HG03045 (cell line): ENCODE data around the gene ANKS1A.
"Not testable (repeated sequence)": the region's sequence is repeated elsewhere in the genome, so short reads cannot be mapped to it uniquely, and the experiment has no call there.

Experiments used
- ATAC-seq: cut with Tn5 transposase; IDR thresholded peaks from one replicate; pipeline ENCODE4 v1.9.1; 2021; ENCODE audit warnings: mild to moderate bottlenecking, moderate library complexity; ENCODE audit not compliant: unreplicated experiment

The ANKS1A gene

DNA sequence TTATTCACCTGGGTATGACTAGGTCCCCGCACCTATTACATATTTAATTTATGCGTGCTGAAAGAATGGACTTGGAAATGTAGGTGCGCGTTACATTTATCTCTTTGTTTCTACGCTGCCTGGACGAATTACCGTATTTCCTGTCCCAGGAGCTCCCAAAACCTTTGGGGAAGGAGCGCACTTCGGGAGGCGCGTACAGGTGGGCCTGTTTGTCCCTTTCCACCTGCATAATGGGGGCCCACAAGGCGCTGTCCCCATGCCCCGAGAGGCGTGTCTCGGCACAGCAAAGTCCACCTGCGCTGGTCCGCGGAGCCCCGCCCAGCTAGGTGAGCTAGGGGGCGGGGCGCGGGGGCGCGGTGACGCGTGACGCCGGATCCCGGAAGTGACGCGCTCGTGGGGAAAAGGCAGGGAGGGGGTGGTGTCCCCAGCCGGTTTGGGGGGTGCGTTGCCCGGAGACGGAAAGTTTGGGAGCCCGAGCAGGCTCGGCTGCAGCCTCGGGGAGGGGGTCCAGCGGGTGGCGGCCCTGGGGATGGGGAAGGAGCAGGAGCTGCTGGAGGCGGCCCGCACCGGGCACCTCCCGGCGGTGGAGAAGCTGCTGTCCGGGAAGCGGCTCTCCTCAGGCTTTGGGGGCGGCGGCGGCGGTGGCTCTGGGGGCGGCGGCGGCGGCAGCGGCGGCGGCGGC, at the start of gene ANKS1A:
Gene ANKS1A (plus strand): TSS at position 382 of the 682 bp plus-strand sequence. CDS start 148 bp downstream, at position 530.
- peak; percentile 65 for ATAC-seq

DNA sequence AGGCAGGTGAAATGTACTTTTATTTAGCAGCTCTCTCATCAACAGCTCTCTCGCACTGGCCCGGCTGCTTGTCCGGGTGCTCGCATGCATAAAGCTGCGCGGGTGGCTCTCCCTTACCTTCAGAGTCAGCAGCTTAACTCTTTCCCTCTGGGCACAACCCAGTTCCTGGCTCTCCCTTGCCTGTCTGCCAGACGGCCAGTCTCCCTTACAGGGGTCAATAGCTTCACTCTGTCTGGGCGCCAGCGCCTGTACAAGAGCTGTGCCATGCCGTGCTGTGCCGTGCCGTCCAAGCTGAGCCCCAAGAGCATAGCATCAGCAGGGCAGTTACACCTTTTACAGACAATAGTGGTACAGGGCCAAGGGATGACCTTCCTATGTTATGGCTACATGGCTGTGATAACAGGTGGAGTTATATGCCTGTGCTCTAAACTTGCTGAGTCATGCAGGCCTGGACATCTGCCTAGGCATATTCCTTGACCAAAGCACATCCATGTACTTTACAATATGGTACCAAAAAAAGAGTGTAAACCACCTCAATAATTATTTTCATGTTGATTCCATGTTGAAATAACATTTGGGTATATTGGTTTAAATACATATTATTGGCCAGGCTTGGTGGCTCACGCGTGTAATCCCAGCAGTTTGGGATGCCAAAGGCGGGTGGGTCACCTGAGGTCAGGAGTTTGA, 49.2 kb upstream of the ANKS1A start:
- no peak for ATAC-seq

DNA sequence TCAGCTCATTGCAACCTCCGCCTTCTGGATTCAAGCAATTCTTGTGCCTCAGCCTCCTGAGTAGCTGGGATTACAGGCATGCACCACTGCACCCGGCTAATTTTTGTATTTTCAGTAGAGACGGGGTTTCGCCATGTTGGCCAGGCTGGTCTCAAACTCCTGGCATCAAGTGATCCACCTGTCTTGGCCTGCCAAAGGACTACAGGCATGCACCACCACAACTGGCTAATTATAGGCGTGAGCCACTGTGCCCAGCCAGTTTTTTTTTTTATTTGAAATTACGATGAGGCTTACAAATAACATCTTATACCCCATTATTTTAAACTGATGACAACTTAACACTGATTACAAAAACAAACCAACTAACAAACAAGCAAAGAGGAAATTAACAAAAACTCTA, 40.0 kb upstream of the ANKS1A start:
- not testable (repeated sequence) for ATAC-seq

DNA sequence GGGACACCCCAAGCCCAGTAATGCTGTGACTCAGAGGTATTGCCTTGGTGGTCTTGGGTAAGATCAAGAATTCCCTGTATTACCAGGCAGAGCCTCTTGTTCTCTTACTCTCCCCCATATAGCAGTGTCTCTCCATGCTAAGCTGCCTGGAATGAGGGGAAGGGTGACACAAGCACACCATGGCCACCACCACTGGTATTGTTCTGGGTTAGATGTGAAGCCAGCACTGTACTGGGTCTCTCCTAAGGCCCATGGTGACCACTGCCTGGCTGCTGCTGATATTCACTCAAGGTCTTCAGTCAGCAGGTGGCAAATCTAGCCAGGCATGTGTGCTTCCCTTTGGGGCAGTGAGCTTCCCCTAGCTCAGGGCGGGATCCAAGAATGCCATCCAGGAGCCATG, 37.7 kb upstream of the ANKS1A start:
- ATAC-seq: no peak

DNA sequence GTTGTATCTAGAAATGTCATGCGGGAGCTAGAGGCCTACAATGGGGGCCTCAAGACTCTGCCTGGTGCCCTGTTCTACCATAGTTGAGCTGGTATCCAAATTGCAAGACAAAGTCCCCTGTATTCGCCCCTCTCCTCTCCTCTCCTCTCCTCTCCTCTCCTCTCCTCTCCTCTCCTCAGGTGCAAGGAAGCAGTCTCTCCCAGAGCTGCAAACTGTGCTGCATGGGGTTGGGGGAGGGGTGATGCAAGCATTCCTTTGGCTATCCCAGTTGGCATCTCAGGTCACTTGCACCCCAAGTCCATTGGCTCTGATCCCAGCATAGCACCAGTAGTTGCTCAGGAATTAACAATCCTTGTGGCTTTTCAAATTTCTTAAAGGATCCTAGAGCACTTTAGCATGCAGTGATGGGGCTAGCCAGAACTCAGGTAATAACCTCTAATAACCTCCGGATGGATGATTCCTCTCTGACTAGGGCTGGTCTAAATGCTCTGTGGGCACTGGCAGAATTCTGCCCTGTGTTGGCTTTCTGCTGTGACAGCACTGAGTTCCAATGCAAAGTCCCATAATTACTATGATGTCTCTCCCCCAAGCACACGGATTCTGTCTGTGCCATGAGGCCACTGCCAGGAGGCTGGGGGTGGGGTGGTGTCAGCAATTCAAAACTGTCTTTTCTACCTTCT, 36.5 kb upstream of the ANKS1A start:
- no peak for ATAC-seq

GRCh38 chr6:34855463-34855862, 33.6 kb upstream of the ANKS1A start:
- no peak for ATAC-seq

DNA sequence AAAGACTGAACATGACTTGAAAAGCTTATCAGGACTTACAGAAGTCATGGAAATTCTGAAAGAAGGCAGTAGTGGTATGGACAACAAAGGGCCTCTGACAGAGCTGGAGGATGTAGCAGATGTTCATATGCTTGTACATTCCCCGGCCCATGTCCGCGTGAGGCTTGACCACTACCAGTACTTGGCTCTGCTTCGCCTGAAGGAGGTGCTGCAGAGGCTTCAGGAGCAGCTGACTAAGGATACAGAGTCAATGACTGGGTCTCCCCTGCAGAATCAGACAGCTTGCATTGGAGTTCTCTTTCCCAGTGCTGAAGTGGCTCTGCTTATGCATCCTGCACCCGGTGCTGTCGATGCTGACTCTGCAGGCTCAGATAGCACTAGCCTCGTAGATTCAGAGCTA, 30.4 kb upstream of the ANKS1A start:
- no peak for ATAC-seq

DNA sequence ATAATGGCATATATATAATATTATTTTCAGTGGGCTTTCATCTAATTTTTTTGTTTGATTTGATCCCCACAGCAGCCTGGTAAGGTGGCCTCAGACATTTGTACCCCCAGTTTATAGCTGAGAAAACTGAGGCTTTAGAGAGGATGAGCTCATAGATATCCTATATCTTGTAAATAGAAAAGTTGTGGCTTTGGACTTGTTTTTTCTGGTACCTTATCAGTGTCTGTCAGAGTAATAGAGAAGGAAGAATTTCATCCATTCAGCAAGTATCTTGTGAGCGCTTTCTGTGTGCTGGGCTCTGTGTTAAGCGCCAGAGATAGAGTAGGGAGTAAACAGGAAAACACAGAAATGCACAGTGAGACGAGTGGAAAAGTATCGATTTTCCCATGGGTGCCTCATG, 29.1 kb upstream of the ANKS1A start:
- no peak for ATAC-seq

- no peak for ATAC-seq
These were observed 28.3 kb upstream of the ANKS1A start for GRCh38 chr6:34860776-34861175.

DNA sequence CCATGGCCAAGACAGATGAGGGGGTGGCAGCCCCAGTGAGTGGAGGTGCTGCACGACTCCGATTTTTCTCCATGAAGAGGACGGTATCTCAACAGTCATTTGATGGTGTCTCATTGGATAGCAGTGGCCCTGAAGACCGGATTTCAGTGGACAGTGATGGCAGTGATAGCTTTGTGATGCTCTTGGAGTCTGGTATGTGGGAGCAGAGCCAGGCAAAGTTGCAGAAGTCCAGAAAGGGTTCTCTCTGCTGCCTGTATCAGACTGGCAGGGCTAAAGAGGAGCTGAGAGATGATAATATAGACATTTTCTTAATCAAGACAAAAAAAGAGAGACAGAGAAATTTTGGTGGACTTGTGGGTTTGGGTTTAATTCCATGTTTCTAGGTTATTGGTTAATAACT, 25.0 kb upstream of the ANKS1A start:
- ATAC-seq: no peak

DNA sequence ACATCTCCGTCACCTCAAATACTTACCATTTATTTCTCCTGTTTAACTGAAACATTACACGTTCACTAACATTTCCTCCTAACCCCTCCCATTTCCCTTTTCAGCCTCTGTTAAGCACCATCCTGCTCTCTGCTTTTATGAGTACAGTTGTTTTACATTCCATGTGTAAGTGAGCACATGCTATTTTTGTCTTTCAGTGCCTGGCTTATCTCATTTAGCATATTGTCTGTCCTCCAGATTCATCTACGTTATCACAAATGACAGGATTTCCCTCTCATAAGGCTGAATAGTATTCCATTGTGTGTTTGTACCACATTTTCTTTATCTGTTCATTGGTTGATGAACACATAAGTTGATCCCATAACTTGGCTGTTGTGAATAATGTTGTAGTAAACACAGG, 23.9 kb upstream of the ANKS1A start:
- ATAC-seq: no peak

DNA sequence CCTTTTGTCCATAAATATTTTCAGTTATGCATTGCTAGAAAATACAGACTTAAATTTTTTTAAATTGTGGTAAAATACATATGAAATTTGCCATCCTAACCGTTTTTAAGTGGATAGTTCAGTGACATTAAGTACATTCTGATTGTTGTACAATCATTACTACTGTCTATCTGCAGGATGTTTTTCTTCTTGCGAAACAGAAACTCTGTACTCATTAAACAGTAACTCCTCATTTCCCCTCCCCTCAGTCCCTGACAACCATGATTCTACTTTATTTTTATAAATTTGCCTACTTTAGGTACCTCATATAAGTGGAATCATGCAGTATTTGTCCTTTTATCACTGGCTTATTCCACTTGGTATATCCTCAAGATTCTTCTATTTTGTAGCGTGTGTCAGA, 22.5 kb upstream of the ANKS1A start:
- ATAC-seq: no peak

GRCh38 chr6:34867484-34867883, 21.6 kb upstream of the ANKS1A start:
- ATAC-seq: no peak

DNA sequence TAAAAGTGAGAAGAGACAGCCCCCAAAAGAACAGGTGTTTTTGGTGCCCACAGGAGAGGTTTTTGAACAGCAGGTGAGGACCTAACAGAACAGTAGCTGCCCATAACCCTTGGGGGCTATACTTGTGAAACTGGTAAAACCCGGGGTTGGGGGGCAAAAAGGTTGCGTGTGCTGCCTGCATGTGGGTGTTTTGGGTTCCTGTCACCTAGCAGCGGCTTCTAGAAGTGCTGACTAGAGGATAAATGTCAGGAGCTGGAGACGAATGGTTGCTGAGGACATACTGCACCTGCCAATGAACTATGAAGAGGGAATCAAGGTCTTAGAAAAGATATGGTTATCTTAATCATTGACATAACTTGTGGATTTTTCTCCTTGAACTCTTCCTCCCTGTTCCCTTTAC, 17.2 kb upstream of the ANKS1A start:
- ATAC-seq: no peak

- no peak for ATAC-seq
These were observed 16.7 kb upstream of the ANKS1A start for GRCh38 chr6:34872332-34872731.

GRCh38 chr6:34875292-34876213, 13.5 kb upstream of the ANKS1A start:
- no peak for ATAC-seq

DNA sequence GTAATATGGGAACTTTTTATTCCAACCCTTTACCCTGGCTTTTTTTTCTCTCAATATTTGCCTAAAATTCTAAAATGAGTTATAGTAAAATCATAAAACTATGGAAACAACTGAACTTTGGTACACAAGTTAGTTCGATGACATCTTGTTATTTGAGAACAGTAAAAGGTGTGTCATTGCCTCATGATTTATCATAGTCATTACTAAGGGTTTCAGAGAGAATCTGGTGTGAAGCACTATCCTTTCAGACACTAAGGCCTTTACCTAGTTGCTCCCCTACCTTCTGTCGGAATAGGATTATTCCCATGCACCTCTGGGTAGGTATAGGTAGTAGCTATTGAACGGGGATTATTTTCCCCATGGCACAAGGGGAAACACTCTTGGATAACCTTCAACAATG, 12.6 kb upstream of the ANKS1A start:
- ATAC-seq: no peak

GRCh38 chr6:34877259-34877658, 11.8 kb upstream of the ANKS1A start:
- ATAC-seq: no peak

DNA sequence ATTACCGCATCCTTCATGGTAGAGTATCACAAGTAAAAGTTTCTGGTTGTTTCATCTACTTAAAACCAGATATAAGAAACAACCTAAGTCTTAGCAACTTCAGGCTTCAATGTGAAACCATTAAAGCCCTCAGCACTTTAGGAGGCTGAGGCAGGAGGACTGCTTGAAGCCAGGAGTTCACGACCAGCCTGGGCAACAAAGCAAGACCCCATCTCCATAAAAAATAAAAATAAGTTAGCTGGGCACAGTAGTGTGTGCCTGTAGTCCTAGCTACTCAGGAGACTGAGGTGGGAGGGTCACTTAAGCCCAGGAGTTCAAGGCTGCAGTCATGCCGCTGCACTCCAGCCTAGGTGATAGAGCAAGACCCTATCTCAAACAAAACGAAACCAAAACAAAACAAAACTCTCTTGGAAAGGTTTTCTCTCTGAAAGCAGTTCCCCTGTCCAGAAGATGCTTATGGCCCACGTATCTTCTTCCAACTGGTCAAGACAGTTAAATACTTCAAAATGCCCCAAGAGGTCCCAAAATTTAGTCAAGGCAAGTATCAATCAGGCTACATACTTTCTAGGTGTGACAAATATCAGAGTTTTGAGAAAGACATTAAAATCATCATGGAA, 11.1 kb upstream of the ANKS1A start:
- no peak for ATAC-seq

- not testable (repeated sequence) for ATAC-seq
These were observed 5.0 kb upstream of the ANKS1A start for GRCh38 chr6:34884073-34884472.

GRCh38 chr6:34884996-34885395, 4.1 kb upstream of the ANKS1A start:
- no peak for ATAC-seq
